ENCODE data around the gene AP1G1.

- no peak for TF ChIP-seq CTCF (IDR thresholded peaks at IDR 0.05; ENCODE audit: insufficient read depth, low read length, poor library complexity, severe bottlenecking)
- no peak for TF ChIP-seq EZH2phosphoT487 (conservative IDR thresholded peaks at IDR 0.05; ENCODE audit: low read length)
These were observed 28.0 kb downstream of the AP1G1 start for GRCh38 chr16:71780521-71781089.

All from SU-DHL-6 (cell line).